HG02623 (cell line): ENCODE measurements around the gene CASZ1.

ENCODE experiments used
- ATAC-seq: cut with Tn5 transposase; IDR thresholded peaks from one replicate; pipeline ENCODE4 v1.9.1; 2021; ENCODE audit warnings: moderate library complexity; ENCODE audit not compliant: unreplicated experiment

The CASZ1 gene

GRCh38 chr1:10628685-10629084 lies 167.8 kb downstream of the CASZ1 start:
- no peak for ATAC-seq

- ATAC-seq, result no peak
Observed at GRCh38 chr1:10626791-10627410, 169.5 kb downstream of the CASZ1 start.

GRCh38 chr1:10626131-10626731 lies 170.2 kb downstream of the CASZ1 start:
- no peak for ATAC-seq

GRCh38 chr1:10625554-10625953 lies 170.9 kb downstream of the CASZ1 start:
- no peak for ATAC-seq

- ATAC-seq, result no peak
Observed at GRCh38 chr1:10625076-10625475, 171.4 kb downstream of the CASZ1 start.

GRCh38 chr1:10624256-10625050 lies 172.0 kb downstream of the CASZ1 start:
- no peak for ATAC-seq

GRCh38 chr1:10623686-10624145 lies 172.7 kb downstream of the CASZ1 start:
- ATAC-seq, result no peak

GRCh38 chr1:10622910-10623685 lies 173.3 kb downstream of the CASZ1 start:
- no peak for ATAC-seq

- no peak for ATAC-seq
Observed at GRCh38 chr1:10621906-10622305, 174.5 kb downstream of the CASZ1 start.

- no peak for ATAC-seq
Observed at GRCh38 chr1:10620776-10621175, 175.7 kb downstream of the CASZ1 start.

- no peak for ATAC-seq
Observed at GRCh38 chr1:10617931-10618885, 178.2 kb downstream of the CASZ1 start.

- no peak for ATAC-seq
Observed at GRCh38 chr1:10617318-10617717, 179.1 kb downstream of the CASZ1 start.

GRCh38 chr1:10616696-10617095 lies 179.8 kb downstream of the CASZ1 start:
- no peak for ATAC-seq

- ATAC-seq, result no peak
Observed at GRCh38 chr1:10615932-10616671, 180.3 kb downstream of the CASZ1 start.

GRCh38 chr1:10615332-10615731 lies 181.1 kb downstream of the CASZ1 start:
- no peak for ATAC-seq

GRCh38 chr1:10614377-10615225 lies 181.8 kb downstream of the CASZ1 start:
- no peak for ATAC-seq

GRCh38 chr1:10613861-10614260 lies 182.6 kb downstream of the CASZ1 start:
- ATAC-seq, result no peak

- ATAC-seq, result no peak
Observed at GRCh38 chr1:10613340-10613739, 183.1 kb downstream of the CASZ1 start.
